ENCODE measurements around the gene DISP2. TPM values are rescaled to one million over a fixed set of nuclear protein-coding genes. Genes with fewer than 3 reads are reported as not detected.

Gene DISP2
- total RNA-seq, 1 experiment from 2014 or later, result 0.24 TPM

DNA sequence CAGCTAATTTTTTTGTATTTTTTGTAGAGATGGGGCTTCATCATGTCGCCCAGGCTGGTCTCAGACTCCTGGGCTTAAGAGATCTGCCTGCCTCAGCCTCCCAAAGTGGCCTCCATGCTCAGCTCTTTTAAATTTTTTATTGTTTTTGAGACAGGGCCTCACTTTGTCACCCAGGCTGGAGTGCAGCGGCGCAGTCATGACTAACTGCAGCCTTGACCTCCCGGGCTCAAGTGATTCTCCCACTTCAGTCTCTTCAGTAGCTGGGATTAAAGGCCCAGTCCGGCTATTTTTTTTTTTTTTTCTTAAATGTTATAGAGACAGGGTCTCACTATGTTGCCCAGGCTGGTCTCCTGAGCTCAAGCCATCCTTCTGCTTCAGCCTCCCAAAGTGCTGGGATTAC, 67.7 kb downstream of the DISP2 start:
- no peak for DNase-seq (ENCODE audit: low read depth)

DNA sequence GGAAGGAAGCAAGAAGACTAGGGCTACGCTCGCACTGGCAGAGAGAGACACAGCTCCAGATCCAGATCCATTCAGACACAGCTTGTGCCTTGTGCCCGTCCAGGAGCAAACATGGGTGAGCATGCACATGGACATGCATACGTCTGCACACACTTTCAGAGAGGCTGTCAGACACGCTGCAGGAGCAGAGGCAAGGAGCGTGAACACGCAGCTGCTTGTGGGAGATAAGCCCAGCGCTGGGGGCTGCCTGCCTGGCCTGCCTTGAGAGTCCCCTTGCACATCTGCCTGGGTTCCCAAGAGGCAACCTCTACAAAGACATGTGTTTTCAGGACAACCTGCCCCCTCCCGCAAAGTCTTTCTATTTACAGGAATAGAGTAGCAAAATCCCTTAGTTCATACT, 69.2 kb downstream of the DISP2 start:
- no peak for DNase-seq (ENCODE audit: low read depth)

DNA sequence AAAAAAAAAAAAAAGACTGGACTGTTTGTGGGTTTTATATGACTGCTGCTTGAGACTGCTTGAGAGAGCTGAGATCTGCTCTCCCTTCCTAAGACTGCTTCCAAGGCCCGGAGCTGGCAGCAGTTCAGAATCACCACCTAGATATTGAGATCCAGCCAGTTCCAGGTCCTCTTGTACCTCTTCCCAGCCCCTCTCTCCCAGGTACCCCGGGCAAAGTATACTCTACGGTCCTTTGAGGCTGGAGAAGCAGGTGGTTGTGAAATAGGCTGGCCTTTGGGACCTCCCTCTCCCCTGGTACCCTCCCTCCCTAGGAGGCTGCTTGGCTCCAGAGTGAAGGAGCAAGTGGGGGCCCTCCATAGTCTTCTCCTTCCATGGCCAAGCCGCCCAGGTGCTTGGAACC, 70.2 kb downstream of the DISP2 start:
- no peak for DNase-seq (ENCODE audit: low read depth)

Other genes with a start within 250 kb of the DISP2 start
- gene BMF, start 249.3 kb upstream of the DISP2 start, total RNA-seq (2014; rRNA removed; shearing (Covaris generic)), result 13.8 and 13.9 TPM in 2 replicates
- 108 and 126 TPM in 2 replicates for gene BUB1B, start 197.2 kb upstream of the DISP2 start, total RNA-seq (2014; rRNA removed; shearing (Covaris generic))
- 7.9 and 9.5 TPM in 2 replicates for gene PAK6, start 119.2 kb upstream of the DISP2 start, total RNA-seq (2014; rRNA removed; shearing (Covaris generic))
- not detected in 2 replicates for gene ANKRD63, start 75.2 kb upstream of the DISP2 start, total RNA-seq (2014; rRNA removed; shearing (Covaris generic))
- gene PLCB2, start 50.3 kb upstream of the DISP2 start, total RNA-seq (2014; rRNA removed; shearing (Covaris generic)), result 1.4 and 1.6 TPM in 2 replicates
- gene INAFM2, start 34.5 kb upstream of the DISP2 start, total RNA-seq (2014; rRNA removed; shearing (Covaris generic)), result 23.0 and 25.6 TPM in 2 replicates
- gene CCDC9B, start 17.3 kb upstream of the DISP2 start, total RNA-seq (2014; rRNA removed; shearing (Covaris generic)), result 8.1 and 8.5 TPM in 2 replicates
- not detected in 2 replicates for gene PHGR1, start 7.2 kb upstream of the DISP2 start, total RNA-seq (2014; rRNA removed; shearing (Covaris generic))
- 186 and 201 TPM in 2 replicates for gene KNSTRN, start 24.5 kb downstream of the DISP2 start, total RNA-seq (2014; rRNA removed; shearing (Covaris generic))
- gene IVD, start 47.6 kb downstream of the DISP2 start, total RNA-seq (2014; rRNA removed; shearing (Covaris generic)), result 21.0 and 24.5 TPM in 2 replicates
- 7.6 and 11.5 TPM in 2 replicates for gene BAHD1, start 82.7 kb downstream of the DISP2 start, total RNA-seq (2014; rRNA removed; shearing (Covaris generic))
- gene CHST14, start 112.8 kb downstream of the DISP2 start, total RNA-seq (2014; rRNA removed; shearing (Covaris generic)), result 27.1 and 29.3 TPM in 2 replicates
- 24.8 and 53.7 TPM in 2 replicates for gene CCDC32, start 206.8 kb downstream of the DISP2 start, total RNA-seq (2014; rRNA removed; shearing (Covaris generic))
- 12.2 and 13.2 TPM in 2 replicates for gene RPUSD2, start 211.1 kb downstream of the DISP2 start, total RNA-seq (2014; rRNA removed; shearing (Covaris generic))
- gene KNL1, start 236.0 kb downstream of the DISP2 start, total RNA-seq (2014; rRNA removed; shearing (Covaris generic)), result 69.5 and 90.1 TPM in 2 replicates